Transverse colon (tissue), 4 donors: Measurements from ENCODE around the gene RERGL.

ENCODE experiments used
- CTCF ChIP-seq, 5 experiments: fragments of 200-600 bp in 3 of 5; fragments of 450-650 bp in 2 of 5; sonication (generic) in 3 of 5; IDR thresholded peaks; 1 replicate in 2 of 5; 2 replicates in 3 of 5; pipeline ENCODE4 v1.5.1; 2016 to 2017; ENCODE audit warnings: antibody characterized with exemption in 5 of 5, inconsistent platforms in 3 of 5, mild to moderate bottlenecking in 2 of 5, moderate library complexity in 1 of 5
- POLR2AphosphoS5 ChIP-seq, 3 donors: sonication (generic); formaldehyde crosslinking; IDR thresholded peaks; one replicate each; pipeline ENCODE4 v1.6.1; 2016; ENCODE audit warnings: antibody characterized with exemption in 3 of 3

- TF ChIP-seq CTCF (IDR thresholded peaks at IDR 0.05) (no peak), POLR2AphosphoS5 (IDR thresholded peaks at IDR 0.05) (no peak)
Measured at GRCh38 chr12:18084080-18084479, 5.9 kb downstream of the RERGL start.
